Spleen (tissue), 11 donors: Measurements from ENCODE around the gene ITPR1. TPM values are rescaled to one million over a fixed set of nuclear protein-coding genes. Genes with fewer than 3 reads are reported as not detected.

Source experiments
- DNase-seq: peaks from one replicate; pipeline ENCODE4 v3.0.0-alpha.2; 2020
- H3K27ac ChIP-seq, 8 donors: fragments of 200-600 bp; sonication (generic) in 7 of 8; 1 replicate in 4 of 8; 2 replicates in 4 of 8; pipeline versions ENCODE4 v1.5.0 to v1.8.0; 2016 to 2021; ENCODE audit warnings: inconsistent platforms in 4 of 8, mild to moderate bottlenecking in 4 of 8, moderate library complexity in 1 of 8
- H3K27me3 ChIP-seq, 7 donors: fragments of 200-600 bp; sonication (generic) in 6 of 7; replicated peaks in 1 of 7; 1 replicate in 4 of 7; 2 replicates in 3 of 7; pipeline versions ENCODE4 v1.5.0 to v1.8.0; 2016 to 2021; ENCODE audit warnings: inconsistent platforms in 3 of 7, mild to moderate bottlenecking in 1 of 7
- H3K36me3 ChIP-seq, 6 donors: fragments of 200-600 bp; sonication (generic) in 5 of 6; 1 replicate in 4 of 6; 2 replicates in 2 of 6; pipeline versions ENCODE4 v1.5.0 to v1.8.0; 2016 to 2021; ENCODE audit warnings: inconsistent platforms in 2 of 6
- H3K4me1 ChIP-seq, 6 donors: fragments of 200-600 bp; sonication (generic) in 5 of 6; 1 replicate in 3 of 6; 2 replicates in 3 of 6; pipeline versions ENCODE4 v1.5.0 to v1.8.0; 2016 to 2021; ENCODE audit warnings: inconsistent platforms in 3 of 6
- H3K4me3 ChIP-seq, 8 donors: fragments of 200-600 bp; sonication (generic) in 7 of 8; 1 replicate in 4 of 8; 2 replicates in 4 of 8; pipeline versions ENCODE4 v1.5.0 to v1.8.0; 2016 to 2021; ENCODE audit warnings: inconsistent platforms in 4 of 8, mild to moderate bottlenecking in 4 of 8, moderate library complexity in 2 of 8
- H3K9me3 ChIP-seq, 8 donors: fragments of 200-600 bp; sonication (generic) in 7 of 8; 1 replicate in 4 of 8; 2 replicates in 4 of 8; pipeline versions ENCODE4 v1.5.0 to v1.8.0; 2016 to 2021; ENCODE audit warnings: inconsistent platforms in 4 of 8
- POLR2A ChIP-seq, 3 donors: fragments of 450-650 bp; IDR thresholded peaks; one replicate each; pipeline ENCODE4 v1.5.1; 2017; ENCODE audit warnings: antibody characterized with exemption in 3 of 3, mild to moderate bottlenecking in 1 of 3
- POLR2AphosphoS5 ChIP-seq, 3 donors: sonication (generic); formaldehyde crosslinking; IDR thresholded peaks; one replicate each; pipeline ENCODE4 v1.5.1; 2017; ENCODE audit warnings: antibody characterized with exemption in 3 of 3
- WGBS, 5 donors: extraction: QIAGEN DNeasy Blood & Tissue Kit in 3 of 5; methylation state at CpG; one replicate each; pipeline versions ENCODE4 v1.1.5 to v1.1.7; 2013 to 2018; 5-methylcytosine and 5-hydroxymethylcytosine counted together
- intact Hi-C: fragments of 100-400 bp; cut with DNase I; formaldehyde crosslinking; loops from one replicate; pipeline ENCODE4 v1.15.0; 2023; ENCODE audit warnings: low total_unique reads
- polyA plus RNA-seq, 3 donors: library from polyadenylated mRNA; stranded (reverse); fragments of 200-250 nt; gene quantifications; one replicate each; pipeline ENCODE4 v1.2.1, GENCODE V29; 2013
- total RNA-seq, 7 donors: library from RNA; depleted of rRNA in 3 of 7; stranded (reverse); fragments of >200 nt in 3 of 7; fragmentation: NEBNext Ultra II Directional in 4 of 7; extraction: Animal tissue kit (Norgen Biotek cat#: 25700) in 4 of 7; gene quantifications; one replicate each; pipeline versions ENCODE4 v1.1.0 to v1.2.1, GENCODE V29; 2016 to 2021
- TF ChIP-seq, protein P1 (sequence below), 11 experiments: fragments of 200-600 bp in 7 of 11; fragments of 450-650 bp in 4 of 11; sonication (generic) in 4 of 11; IDR thresholded peaks in 8 of 11; conservative IDR thresholded peaks in 3 of 11; 1 replicate in 7 of 11; 2 replicates in 4 of 11; pipeline versions ENCODE4 v1.4.0 to v1.8.0; 2016 to 2021; ENCODE audit warnings: antibody characterized with exemption in 11 of 11, inconsistent platforms in 4 of 11, mild to moderate bottlenecking in 1 of 11
- donor health status: healthy with polysubstance abuse.
- donor health status: DM: no; HTN: no; CAD: no; lungs with moderate emphysema.
- donor health status: DM: no; HTN: no; CAD: no.
- donor health status: Bipolar disorder and iron deficiency.
- donor health status: healthy.
- donor health status: DM: no; HTN: no; CAD: no.
- donor health status: DM: yes; HTN: yes; CAD: no.

The ITPR1 gene
- total and polyA plus RNA-seq, 10 donors = 17.5 to 194 (median 129) TPM

DNA sequence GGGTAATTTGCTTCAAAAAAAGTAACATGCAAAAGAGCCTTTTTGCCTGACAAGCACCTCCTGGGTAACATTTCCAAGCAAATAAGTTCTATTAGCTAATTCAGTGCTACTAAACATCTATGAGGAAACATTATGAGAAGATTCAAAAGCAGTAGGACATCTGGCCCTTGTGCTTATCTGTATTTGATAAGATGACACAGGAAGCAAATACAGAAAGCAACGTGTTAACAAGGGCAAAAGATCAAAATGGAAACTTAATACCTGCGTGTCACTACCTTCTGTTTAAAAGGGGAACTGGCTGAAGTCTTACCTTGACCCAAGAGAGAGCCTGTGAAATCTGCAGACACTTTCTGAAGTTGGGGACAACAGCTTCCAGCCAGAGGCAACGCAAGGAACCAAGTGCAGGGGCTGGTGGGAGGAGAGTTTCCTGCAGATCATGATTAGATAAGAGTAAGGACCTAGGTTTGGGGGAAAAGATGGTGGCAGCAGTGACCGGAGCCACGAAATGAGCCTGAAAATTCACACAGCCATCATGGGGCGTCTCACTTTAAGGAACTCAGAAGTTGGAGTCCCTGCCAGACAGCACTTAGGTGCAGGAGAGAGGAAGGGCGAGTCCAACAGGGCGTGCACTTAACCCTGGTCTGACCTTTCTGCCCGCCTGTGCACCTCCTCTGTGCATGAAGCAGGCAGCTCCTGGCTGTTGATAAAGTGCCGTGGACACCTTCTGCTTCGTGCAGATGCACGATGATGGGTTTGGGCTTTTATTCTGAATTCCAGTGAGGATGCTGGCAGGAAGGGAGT lies 332.5 kb downstream of the ITPR1 start:
- Histone ChIP-seq H3K27ac (peak overlapping the region in 6 of 8 donors; percentile 4 to 50 (median 32)), H3K27me3 (no peaks in the 10 kb centered on the region), H3K4me1 (peaks cover 32 to 98% (median 74%) of the 10 kb centered on the region in 6 donors), H3K36me3 (peaks cover 0 to 66% (median 11%) of the 10 kb centered on the region in 6 donors), H3K9me3 (no peaks in the 10 kb centered on the region), H3K4me3 (peak overlapping the region in 1 of 8 donors; percentile 9)
- TF ChIP-seq, protein P1, sequence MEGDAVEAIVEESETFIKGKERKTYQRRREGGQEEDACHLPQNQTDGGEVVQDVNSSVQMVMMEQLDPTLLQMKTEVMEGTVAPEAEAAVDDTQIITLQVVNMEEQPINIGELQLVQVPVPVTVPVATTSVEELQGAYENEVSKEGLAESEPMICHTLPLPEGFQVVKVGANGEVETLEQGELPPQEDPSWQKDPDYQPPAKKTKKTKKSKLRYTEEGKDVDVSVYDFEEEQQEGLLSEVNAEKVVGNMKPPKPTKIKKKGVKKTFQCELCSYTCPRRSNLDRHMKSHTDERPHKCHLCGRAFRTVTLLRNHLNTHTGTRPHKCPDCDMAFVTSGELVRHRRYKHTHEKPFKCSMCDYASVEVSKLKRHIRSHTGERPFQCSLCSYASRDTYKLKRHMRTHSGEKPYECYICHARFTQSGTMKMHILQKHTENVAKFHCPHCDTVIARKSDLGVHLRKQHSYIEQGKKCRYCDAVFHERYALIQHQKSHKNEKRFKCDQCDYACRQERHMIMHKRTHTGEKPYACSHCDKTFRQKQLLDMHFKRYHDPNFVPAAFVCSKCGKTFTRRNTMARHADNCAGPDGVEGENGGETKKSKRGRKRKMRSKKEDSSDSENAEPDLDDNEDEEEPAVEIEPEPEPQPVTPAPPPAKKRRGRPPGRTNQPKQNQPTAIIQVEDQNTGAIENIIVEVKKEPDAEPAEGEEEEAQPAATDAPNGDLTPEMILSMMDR (IDR thresholded peaks at IDR 0.05 in 8 of 11, conservative IDR thresholded peaks at IDR 0.05 in 3 of 11) = no peak
- no peak for TF ChIP-seq POLR2A (IDR thresholded peaks at IDR 0.05)
- intact Hi-C loops = loop anchor here (5.0 kb wide), 1 partner anchor 157 kb away; no protein-coding TSS in a partner anchor
- WGBS, 5 donors = 34 to 44% (median 42%) methylated on average over 12 of the region's 12 CpGs
- DNase-seq = no peak

DNA sequence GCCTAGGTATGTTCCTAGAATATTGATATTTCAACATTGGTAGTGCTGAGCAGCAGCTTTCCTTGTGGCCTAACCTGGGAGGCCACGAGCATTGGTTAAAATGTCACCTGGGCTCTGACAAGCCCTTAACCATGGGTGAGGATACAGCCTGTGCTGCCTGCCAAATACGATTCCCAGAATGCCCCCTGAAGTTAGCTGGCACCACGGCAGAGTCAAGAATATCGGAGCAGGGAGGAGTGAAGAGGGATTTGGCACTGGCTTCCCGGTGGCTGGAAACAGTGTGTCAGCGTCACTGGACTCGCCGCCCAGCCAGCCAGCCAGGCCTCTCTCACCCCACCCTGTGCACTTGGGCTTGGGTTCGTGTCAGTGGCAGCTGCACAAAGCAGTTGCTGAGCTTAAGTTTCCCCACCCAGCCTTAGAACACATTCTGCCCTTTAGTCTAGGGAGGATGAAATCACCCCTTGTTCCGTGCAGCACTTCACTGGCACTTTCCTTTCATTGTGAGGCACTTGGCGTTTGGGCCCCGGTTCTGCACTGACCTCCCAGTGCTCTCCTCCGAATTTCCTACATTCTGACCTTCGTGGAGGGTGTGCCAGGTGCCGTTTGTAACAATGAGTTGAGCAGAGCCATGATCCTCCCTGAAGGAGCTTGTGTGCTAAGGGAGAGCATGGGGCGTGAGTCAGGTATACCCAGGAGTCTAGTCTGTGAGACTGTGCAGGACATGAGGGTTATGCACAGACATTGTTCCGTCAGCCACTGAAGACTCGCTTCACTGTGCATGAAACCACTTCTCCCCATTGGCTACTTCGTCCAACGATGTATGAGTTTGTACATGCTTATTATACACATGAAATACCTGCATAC lies 333.3 kb downstream of the ITPR1 start:
- Histone ChIP-seq H3K36me3 (peaks cover 0 to 58% (median 5%) of the 10 kb centered on the region in 6 donors), H3K4me3 (peak overlapping the region in 1 of 8 donors; percentile 9), H3K27ac (peak overlapping the region in 6 of 8 donors; percentile 17 to 50 (median 32)), H3K4me1 (peaks cover 36 to 98% (median 76%) of the 10 kb centered on the region in 6 donors), H3K9me3 (no peaks in the 10 kb centered on the region), H3K27me3 (no peaks in the 10 kb centered on the region)
- no peak for DNase-seq
- 50 to 86% (median 64%) methylated on average over 20 of the region's 20 CpGs for WGBS, 5 donors
- intact Hi-C loops = loop anchor here (5.0 kb wide), 1 partner anchor 156 kb away; no protein-coding TSS in a partner anchor
- TF ChIP-seq POLR2A (IDR thresholded peaks at IDR 0.05) (no peak), POLR2AphosphoS5 (IDR thresholded peaks at IDR 0.05) (peak in 2 of 3 donors; percentile 66 to 69)
- TF ChIP-seq, protein P1 (IDR thresholded peaks at IDR 0.05 in 8 of 11, conservative IDR thresholded peaks at IDR 0.05 in 3 of 11) = no peak

DNA sequence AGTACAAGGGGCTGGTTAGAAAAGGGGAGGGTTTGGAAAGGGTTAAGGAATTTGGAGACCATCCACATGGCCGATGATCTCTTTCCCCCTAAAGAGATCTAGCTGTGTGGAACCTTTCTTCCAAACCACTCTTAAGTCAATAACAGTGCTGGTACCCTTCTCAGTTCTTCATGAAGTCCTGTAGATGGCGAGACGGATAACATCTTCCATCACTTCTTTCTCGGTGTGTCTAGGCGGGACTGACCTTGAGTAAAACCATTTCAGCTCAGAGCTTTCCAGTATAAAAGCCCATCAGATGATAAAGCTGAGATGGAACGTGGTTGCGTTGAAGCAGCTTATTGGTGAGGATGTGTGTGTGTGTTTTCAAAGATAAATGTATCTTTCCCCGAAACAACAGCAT lies 334.6 kb downstream of the ITPR1 start:
- intact Hi-C loops = loop anchor here (5.0 kb wide), 1 partner anchor 155 kb away; no protein-coding TSS in a partner anchor
- 76 to 80% (median 78%) methylated on average over 8 of the region's 8 CpGs for WGBS, 5 donors
- Histone ChIP-seq H3K4me3 (no peak overlapping the region), H3K9me3 (no peaks in the 10 kb centered on the region), H3K36me3 (peaks cover 0 to 54% (median 2%) of the 10 kb centered on the region in 6 donors), H3K4me1 (peaks cover 42 to 98% (median 74%) of the 10 kb centered on the region in 6 donors), H3K27ac (peak overlapping the region in 3 of 8 donors; percentile 55 to 89 (median 59)), H3K27me3 (no peaks in the 10 kb centered on the region)
- TF ChIP-seq POLR2AphosphoS5 (IDR thresholded peaks at IDR 0.05) = no peak
- TF ChIP-seq, protein P1 (IDR thresholded peaks at IDR 0.05 in 8 of 11, conservative IDR thresholded peaks at IDR 0.05 in 3 of 11) = no peak
- TF ChIP-seq POLR2A (IDR thresholded peaks at IDR 0.05) = no peak
- no peak for DNase-seq
